Neural cell (in vitro differentiated cells): ENCODE measurements around the gene C11orf87.
A peak's percentile ranks its signal among the peaks of the same experiment; 100 is the strongest.

ENCODE experiments used
- CTCF ChIP-seq: fragments of 450-650 bp; IDR thresholded peaks from 2 replicates; pipeline ENCODE4 v1.5.1; 2014; ENCODE audit warnings: antibody characterized with exemption, mild to moderate bottlenecking, moderate library complexity; ENCODE audit not compliant: poor library complexity, severe bottlenecking
- EZH2 ChIP-seq: fragments of 200-600, 300-800 bp; shearing (Covaris generic), sonication (generic); IDR thresholded peaks from 2 replicates; pipeline ENCODE4 v1.6.1; 2014; ENCODE audit warnings: antibody characterized with exemption, low read length, borderline replicate concordance, mild to moderate bottlenecking; ENCODE audit not compliant: insufficient read depth, poor library complexity, severe bottlenecking
- POLR2AphosphoS5 ChIP-seq: IDR thresholded peaks from 2 replicates; pipeline ENCODE4 v1.6.1; 2012
- SMC3 ChIP-seq: fragments of 450-650 bp; conservative IDR thresholded peaks from 2 replicates; pipeline ENCODE4 v1.6.1; 2014; ENCODE audit warnings: antibody characterized with exemption, mild to moderate bottlenecking, moderate library complexity; ENCODE audit not compliant: poor library complexity
- TAF1 ChIP-seq: IDR thresholded peaks from 2 replicates; pipeline ENCODE4 v1.6.1; 2012; ENCODE audit warnings: low read depth

- TF ChIP-seq CTCF (peak; percentile 59), EZH2 (no peak), POLR2AphosphoS5 (no peak), SMC3 (peak; percentile 51), TAF1 (no peak)
Observed at GRCh38 chr11:109425554-109425953, 3.6 kb downstream of the C11orf87 start.
